ENCODE results near the gene HES4. TPM values are rescaled to one million over a fixed set of nuclear protein-coding genes. Genes with fewer than 3 reads are reported as not detected.

The HES4 gene
- total RNA-seq (9.8 TPM), polyA plus RNA-seq (38.5 TPM)

DNA sequence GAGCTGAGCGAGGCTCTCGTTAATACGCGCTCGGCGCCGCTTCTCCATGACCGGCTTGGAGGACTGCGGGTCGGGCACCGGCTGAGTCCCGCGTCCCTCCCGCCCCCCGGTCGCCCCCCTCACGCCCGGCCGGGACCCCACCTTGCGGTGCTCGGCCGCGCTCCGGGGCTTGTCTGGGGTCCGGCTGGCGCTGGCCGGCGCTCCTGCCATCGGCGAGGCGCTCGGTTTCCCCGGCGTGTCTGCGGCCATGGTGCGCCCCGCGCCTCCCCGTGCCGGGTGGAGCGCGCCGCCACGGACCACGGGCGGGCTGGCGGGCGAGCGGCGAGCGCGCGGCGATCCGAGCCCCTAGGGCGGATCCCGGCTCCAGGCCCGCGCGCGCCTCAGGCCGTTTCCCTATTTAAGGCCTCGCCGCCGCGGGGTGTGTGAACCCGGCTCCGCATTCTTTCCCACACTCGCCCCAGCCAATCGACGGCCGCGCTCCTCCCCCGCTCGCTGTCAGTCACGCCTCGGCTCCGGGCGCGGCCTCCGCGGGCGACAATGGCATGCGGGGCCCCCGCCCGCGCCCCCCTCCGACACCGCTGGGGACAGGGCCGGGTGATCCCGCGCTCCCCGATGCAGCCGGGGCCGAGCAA, at the start of gene HES4:
Gene HES4 (minus strand): TSS at position 373 of the 632 bp plus-strand sequence. CDS start 124 bp downstream, at position 249.
- H3K4me1 ChIP-seq (ENCODE audit: insufficient read depth) = peaks cover 2% of the 10 kb centered on the region
- peak; percentile 84 for DNase-seq (ENCODE audit: extremely low spot score)
- H3K27ac ChIP-seq (ENCODE audit: low read depth) = peak within 1 kb of the TSS; percentile 93
- no peaks in the 10 kb centered on the region for H3K36me3 ChIP-seq (ENCODE audit: insufficient read depth)
- H3K4me3 ChIP-seq (ENCODE audit: low read depth, low read length) = peak within 1 kb of the TSS; percentile 62
- WGBS = 2% methylated on average over 95 of the region's 95 CpGs

DNA sequence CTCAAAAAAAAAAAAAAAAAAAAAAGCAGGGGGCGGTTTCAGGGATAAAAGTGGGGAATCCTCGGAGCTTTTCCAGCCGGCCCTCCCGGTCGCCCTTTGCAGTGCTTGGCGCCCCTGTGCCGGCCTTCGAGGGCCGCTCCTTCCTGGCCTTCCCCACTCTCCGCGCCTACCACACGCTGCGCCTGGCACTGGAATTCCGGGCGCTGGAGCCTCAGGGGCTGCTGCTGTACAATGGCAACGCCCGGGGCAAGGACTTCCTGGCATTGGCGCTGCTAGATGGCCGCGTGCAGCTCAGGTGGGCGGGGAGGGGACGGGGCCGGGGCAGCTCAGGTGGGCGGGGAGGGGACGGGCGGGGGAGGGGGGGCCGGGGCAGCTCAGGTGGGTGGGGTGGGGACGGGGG, 48.9 kb upstream of the HES4 start:
- H3K27ac ChIP-seq (ENCODE audit: low read depth) = no peak overlapping the region
- peaks cover 16% of the 10 kb centered on the region for H3K36me3 ChIP-seq (ENCODE audit: insufficient read depth)
- no peaks in the 10 kb centered on the region for H3K4me1 ChIP-seq (ENCODE audit: insufficient read depth)
- 91% methylated on average over 26 of the region's 28 CpGs for whole genome bisulfite sequencing
- H3K4me3 ChIP-seq (ENCODE audit: low read depth, low read length) = no peak overlapping the region
- no peak for DNase-seq (ENCODE audit: extremely low spot score)

- Histone ChIP-seq H3K4me1 (ENCODE audit: insufficient read depth) (no peaks in the 10 kb centered on the region), H3K36me3 (ENCODE audit: insufficient read depth) (peaks cover 16% of the 10 kb centered on the region), H3K27ac (ENCODE audit: low read depth) (no peak overlapping the region), H3K4me3 (ENCODE audit: low read depth, low read length) (no peak overlapping the region)
- DNase-seq (ENCODE audit: extremely low spot score) = no peak
- WGBS = 92% methylated on average over 25 of the region's 25 CpGs
Measured at GRCh38 chr1:1047963-1048362, 48.1 kb upstream of the HES4 start.

GRCh38 chr1:1047407-1047806, 47.5 kb upstream of the HES4 start:
- Histone ChIP-seq H3K4me1 (ENCODE audit: insufficient read depth) (no peaks in the 10 kb centered on the region), H3K4me3 (ENCODE audit: low read depth, low read length) (no peak overlapping the region), H3K36me3 (ENCODE audit: insufficient read depth) (peaks cover 16% of the 10 kb centered on the region), H3K27ac (ENCODE audit: low read depth) (no peak overlapping the region)
- 94% methylated on average over 19 of the region's 19 CpGs for WGBS
- no peak for DNase-seq (ENCODE audit: extremely low spot score)

GRCh38 chr1:1046767-1047166, 46.9 kb upstream of the HES4 start:
- Histone ChIP-seq H3K36me3 (ENCODE audit: insufficient read depth) (peaks cover 14% of the 10 kb centered on the region), H3K27ac (ENCODE audit: low read depth) (no peak overlapping the region), H3K4me3 (ENCODE audit: low read depth, low read length) (no peak overlapping the region), H3K4me1 (ENCODE audit: insufficient read depth) (no peaks in the 10 kb centered on the region)
- DNase-seq (ENCODE audit: extremely low spot score) = no peak
- WGBS = 95% methylated on average over 26 of the region's 26 CpGs

GRCh38 chr1:1046243-1046642, 46.3 kb upstream of the HES4 start:
- Histone ChIP-seq H3K4me1 (ENCODE audit: insufficient read depth) (no peaks in the 10 kb centered on the region), H3K4me3 (ENCODE audit: low read depth, low read length) (no peak overlapping the region), H3K36me3 (ENCODE audit: insufficient read depth) (peaks cover 11% of the 10 kb centered on the region), H3K27ac (ENCODE audit: low read depth) (no peak overlapping the region)
- 94% methylated on average over 20 of the region's 20 CpGs for WGBS
- no peak for DNase-seq (ENCODE audit: extremely low spot score)

DNA sequence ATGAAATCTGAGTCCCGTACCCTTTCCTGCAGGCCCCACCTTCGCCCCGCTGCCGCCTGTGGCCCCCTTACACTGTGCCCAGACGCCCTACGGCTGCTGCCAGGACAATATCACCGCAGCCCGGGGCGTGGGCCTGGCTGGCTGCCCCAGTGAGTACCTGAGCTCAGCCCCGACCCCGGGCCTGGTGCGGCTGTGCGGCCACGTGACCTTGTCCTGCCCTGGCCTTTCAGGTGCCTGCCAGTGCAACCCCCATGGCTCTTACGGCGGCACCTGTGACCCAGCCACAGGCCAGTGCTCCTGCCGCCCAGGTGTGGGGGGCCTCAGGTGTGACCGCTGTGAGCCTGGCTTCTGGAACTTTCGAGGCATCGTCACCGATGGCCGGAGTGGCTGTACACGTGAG, 45.2 kb upstream of the HES4 start:
- Histone ChIP-seq H3K4me3 (ENCODE audit: low read depth, low read length) (no peak overlapping the region), H3K4me1 (ENCODE audit: insufficient read depth) (no peaks in the 10 kb centered on the region), H3K36me3 (ENCODE audit: insufficient read depth) (peaks cover 11% of the 10 kb centered on the region), H3K27ac (ENCODE audit: low read depth) (no peak overlapping the region)
- no peak for DNase-seq (ENCODE audit: extremely low spot score)
- 97% methylated on average over 23 of the region's 23 CpGs for WGBS

- peaks cover 11% of the 10 kb centered on the region for H3K36me3 ChIP-seq (ENCODE audit: insufficient read depth)
- WGBS = 92% methylated on average over 34 of the region's 34 CpGs
- DNase-seq (ENCODE audit: extremely low spot score) = no peak
- H3K4me1 ChIP-seq (ENCODE audit: insufficient read depth) = no peaks in the 10 kb centered on the region
- H3K27ac ChIP-seq (ENCODE audit: low read depth) = no peak overlapping the region
- no peak overlapping the region for H3K4me3 ChIP-seq (ENCODE audit: low read depth, low read length)
Measured at GRCh38 chr1:1044455-1045078, 44.7 kb upstream of the HES4 start.

- Histone ChIP-seq H3K27ac (ENCODE audit: low read depth) (no peak overlapping the region), H3K36me3 (ENCODE audit: insufficient read depth) (peaks cover 8% of the 10 kb centered on the region), H3K4me1 (ENCODE audit: insufficient read depth) (no peaks in the 10 kb centered on the region), H3K4me3 (ENCODE audit: low read depth, low read length) (no peak overlapping the region)
- WGBS = 96% methylated on average over 33 of the region's 33 CpGs
- no peak for DNase-seq (ENCODE audit: extremely low spot score)
Measured at GRCh38 chr1:1043921-1044320, 44.0 kb upstream of the HES4 start.

DNA sequence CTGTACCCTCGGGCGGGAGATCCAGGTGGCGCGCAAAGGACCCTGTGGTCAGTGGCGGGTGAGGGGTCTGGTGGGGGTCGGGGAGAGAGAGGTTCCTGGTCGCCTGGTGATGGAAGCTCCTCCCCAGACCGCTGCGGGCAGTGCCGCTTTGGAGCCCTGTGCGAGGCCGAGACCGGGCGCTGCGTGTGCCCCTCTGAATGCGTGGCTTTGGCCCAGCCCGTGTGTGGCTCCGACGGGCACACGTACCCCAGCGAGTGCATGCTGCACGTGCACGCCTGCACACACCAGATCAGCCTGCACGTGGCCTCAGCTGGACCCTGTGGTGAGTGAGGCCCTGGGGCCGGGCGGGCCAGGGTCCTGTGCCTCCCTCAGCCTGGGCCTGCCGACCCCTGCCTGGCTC, 43.5 kb upstream of the HES4 start:
- DNase-seq (ENCODE audit: extremely low spot score) = no peak
- no peak overlapping the region for H3K27ac ChIP-seq (ENCODE audit: low read depth)
- peaks cover 8% of the 10 kb centered on the region for H3K36me3 ChIP-seq (ENCODE audit: insufficient read depth)
- no peaks in the 10 kb centered on the region for H3K4me1 ChIP-seq (ENCODE audit: insufficient read depth)
- H3K4me3 ChIP-seq (ENCODE audit: low read depth, low read length) = no peak overlapping the region
- WGBS = 95% methylated on average over 27 of the region's 27 CpGs

DNA sequence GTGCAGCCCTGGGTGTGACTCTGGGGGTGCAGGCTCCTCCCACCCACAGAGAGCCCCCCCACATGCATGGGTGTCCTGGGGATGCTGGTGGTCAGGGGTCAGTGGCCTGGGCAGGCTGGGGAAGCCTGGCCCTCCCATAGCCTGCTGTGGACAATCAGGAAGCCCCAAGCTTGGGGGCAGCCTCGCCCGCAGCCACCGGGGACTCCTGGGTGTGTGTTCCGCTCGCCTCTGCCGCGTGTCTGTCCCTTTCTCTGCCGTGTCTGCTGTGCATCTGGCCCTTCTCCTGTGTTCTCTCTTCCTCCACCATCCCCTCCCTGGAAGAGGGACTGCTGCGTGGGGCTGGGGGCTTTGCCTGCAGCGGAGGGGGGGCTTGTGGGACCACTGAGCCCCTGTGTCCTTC, 42.9 kb upstream of the HES4 start:
- no peak overlapping the region for H3K27ac ChIP-seq (ENCODE audit: low read depth)
- DNase-seq (ENCODE audit: extremely low spot score) = no peak
- no peaks in the 10 kb centered on the region for H3K4me1 ChIP-seq (ENCODE audit: insufficient read depth)
- no peak overlapping the region for H3K4me3 ChIP-seq (ENCODE audit: low read depth, low read length)
- WGBS = 94% methylated on average over 10 of the region's 10 CpGs
- H3K36me3 ChIP-seq (ENCODE audit: insufficient read depth) = peaks cover 8% of the 10 kb centered on the region

- H3K4me3 ChIP-seq (ENCODE audit: low read depth, low read length) = no peak overlapping the region
- no peaks in the 10 kb centered on the region for H3K4me1 ChIP-seq (ENCODE audit: insufficient read depth)
- no peak overlapping the region for H3K27ac ChIP-seq (ENCODE audit: low read depth)
- 95% methylated on average over 25 of the region's 25 CpGs for WGBS
- peaks cover 8% of the 10 kb centered on the region for H3K36me3 ChIP-seq (ENCODE audit: insufficient read depth)
- no peak for DNase-seq (ENCODE audit: extremely low spot score)
Measured at GRCh38 chr1:1041873-1042272, 42.0 kb upstream of the HES4 start.

- DNase-seq (ENCODE audit: extremely low spot score) = no peak
- Histone ChIP-seq H3K4me3 (ENCODE audit: low read depth, low read length) (no peak overlapping the region), H3K27ac (ENCODE audit: low read depth) (no peak overlapping the region), H3K36me3 (ENCODE audit: insufficient read depth) (peaks cover 6% of the 10 kb centered on the region), H3K4me1 (ENCODE audit: insufficient read depth) (no peaks in the 10 kb centered on the region)
- WGBS = 60% methylated on average over 54 of the region's 60 CpGs
Measured at GRCh38 chr1:1041092-1041523, 41.2 kb upstream of the HES4 start.

Measured in urinary bladder (tissue), 4 donors.